Lung (tissue), 12 donors: Measurements from ENCODE around the gene LYST. TPM values are rescaled to one million over a fixed set of nuclear protein-coding genes. Genes with fewer than 3 reads are reported as not detected.

Source experiments
- ATAC-seq: fragments of 200-7000 bp; cut with Tn5 transposase; one replicate; pipeline ENCODE4 v1.9.1; 2020; ENCODE audit warnings: moderate number of reproducible peaks; ENCODE audit not compliant: insufficient read depth, low FRiP score
- DNase-seq, 3 donors: peaks; one replicate each; pipeline ENCODE4 v3.0.0-alpha.2; 2013 to 2017
- H3K27ac ChIP-seq, 2 donors: one replicate each; pipeline ENCODE4 v1.5.1; 2013; ENCODE audit warnings: mild to moderate bottlenecking in 2 of 2, moderate library complexity in 2 of 2, control low read depth in 1 of 2, inconsistent platforms in 1 of 2, low read depth in 1 of 2, low read length in 1 of 2
- H3K27me3 ChIP-seq, 3 donors: one replicate each; pipeline ENCODE4 v1.5.1; 2013; ENCODE audit warnings: low read length in 2 of 3; ENCODE audit not compliant: control insufficient read depth in 3 of 3, insufficient read depth in 3 of 3
- H3K36me3 ChIP-seq, 4 donors: one replicate each; pipeline ENCODE4 v1.5.1; 2013; ENCODE audit warnings: low read length in 4 of 4, mild to moderate bottlenecking in 1 of 4, moderate library complexity in 1 of 4; ENCODE audit not compliant: control insufficient read depth in 4 of 4, insufficient read depth in 4 of 4
- H3K4me1 ChIP-seq, 5 donors: one replicate each; pipeline ENCODE4 v1.5.1; 2013; ENCODE audit warnings: low read length in 5 of 5, mild to moderate bottlenecking in 2 of 5, moderate library complexity in 1 of 5; ENCODE audit not compliant: control insufficient read depth in 5 of 5, insufficient read depth in 5 of 5
- H3K4me3 ChIP-seq: one replicate; pipeline ENCODE4 v1.5.1; 2013; ENCODE audit warnings: mild to moderate bottlenecking, control low read depth, moderate library complexity
- H3K9ac ChIP-seq, 2 donors: one replicate each; pipeline ENCODE4 v1.5.1; 2013; ENCODE audit warnings: low read length in 2 of 2, control low read depth in 1 of 2; ENCODE audit not compliant: insufficient read depth in 1 of 2
- H3K9me3 ChIP-seq, 4 donors: one replicate each; pipeline ENCODE4 v1.5.1; 2013; ENCODE audit warnings: low read length in 3 of 4, mild to moderate bottlenecking in 1 of 4, moderate library complexity in 1 of 4; ENCODE audit not compliant: control insufficient read depth in 4 of 4, insufficient read depth in 3 of 4
- CTCF ChIP-seq: IDR thresholded peaks from 2 replicates; pipeline ENCODE4 v1.5.1; 2012; ENCODE audit warnings: mild to moderate bottlenecking; ENCODE audit errors: control extremely low read depth, extremely low read depth
- WGBS, 2 donors: extraction: QIAGEN DNeasy Blood & Tissue Kit; methylation state at CpG; one replicate each; pipeline ENCODE4 v1.1.7; 2013; 5-methylcytosine and 5-hydroxymethylcytosine counted together
- polyA plus RNA-seq, 2 donors: library from polyadenylated mRNA; stranded (reverse); fragments of 200-250 nt; gene quantifications; one replicate each; pipeline ENCODE4 v1.2.1, GENCODE V29; 2013
- total RNA-seq, 2 donors: library from RNA; depleted of rRNA in 1 of 2; stranded (reverse); fragments of >200 nt in 1 of 2; gene quantifications; one replicate each; pipeline ENCODE4 v1.2.1, GENCODE V29; 2014 to 2021
- donor health status: control.
- donor health status: control.
- donor health status: Bipolar disorder and iron deficiency.
- donor health status: healthy.
- donor health status: DM: yes; HTN: yes; CAD: no.

Gene LYST
- total and polyA plus RNA-seq, 4 donors = 9.8 to 82.7 (median 31.7) TPM

DNA sequence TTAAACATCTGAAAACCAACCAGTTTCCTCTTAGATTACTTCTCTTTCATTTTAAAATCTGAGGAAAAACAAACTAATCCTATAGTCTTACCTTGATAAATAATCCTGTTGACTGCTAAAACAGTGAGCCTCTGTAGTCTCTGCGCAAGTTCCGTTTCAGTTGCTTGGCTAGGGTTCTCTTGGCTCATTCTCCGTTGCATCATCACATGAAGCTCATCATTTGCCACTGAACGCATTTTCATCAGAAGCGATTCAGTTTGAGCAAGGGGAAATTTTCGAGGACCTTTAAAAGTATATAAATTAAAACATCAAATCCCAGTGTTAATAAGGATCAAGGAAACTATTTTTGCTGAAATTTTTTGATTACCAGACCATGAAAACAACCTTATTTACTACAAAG lies 120.5 kb downstream of the LYST start:
- Histone ChIP-seq H3K9me3 (no peaks in the 10 kb centered on the region), H3K9ac (no peak overlapping the region), H3K36me3 (peaks cover 0 to 23% (median 17%) of the 10 kb centered on the region in 4 donors), H3K4me3 (no peak overlapping the region), H3K4me1 (no peaks in the 10 kb centered on the region), H3K27me3 (no peaks in the 10 kb centered on the region), H3K27ac (no peak overlapping the region)
- ATAC-seq (no peak), DNase-seq (no peak)
- 44 to 88% methylated on average over 6 of the region's 6 CpGs for WGBS, 2 donors
- TF ChIP-seq CTCF = no peak

DNA sequence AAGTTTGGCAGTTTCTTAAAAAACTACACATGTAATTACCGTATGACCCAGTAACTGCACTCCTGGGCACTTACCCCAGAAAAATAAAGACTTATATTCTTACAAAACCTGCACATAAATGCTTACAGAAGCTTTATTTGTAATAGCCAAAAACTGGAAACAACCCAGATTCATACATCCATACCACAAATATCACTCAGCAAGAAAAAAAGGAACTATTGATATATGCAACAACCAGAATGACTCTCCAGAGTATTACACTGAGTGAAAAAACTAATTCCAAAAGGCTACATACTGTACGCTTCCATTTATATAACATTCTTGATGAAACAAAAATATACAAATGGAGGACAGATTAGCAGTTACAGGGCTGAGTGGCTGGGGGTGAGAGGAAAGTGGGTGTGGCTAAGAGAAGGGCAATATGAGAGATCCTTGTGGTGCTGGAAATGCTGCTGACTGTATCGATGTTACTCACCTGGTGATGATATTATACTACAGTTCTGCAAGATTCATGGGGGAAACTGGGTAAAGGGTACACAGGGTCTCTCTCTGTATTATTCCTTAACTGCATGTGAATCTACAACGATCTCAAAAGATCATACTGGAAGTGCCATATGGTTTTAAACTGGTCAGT lies 121.1 kb downstream of the LYST start:
- no peaks in the 10 kb centered on the region for H3K9me3 ChIP-seq
- 79 to 80% methylated on average over 4 of the region's 4 CpGs for WGBS, 2 donors
- H3K4me3 ChIP-seq = no peak overlapping the region
- no peak overlapping the region for H3K27ac ChIP-seq
- peaks cover 0 to 19% (median 14%) of the 10 kb centered on the region in 4 donors for H3K36me3 ChIP-seq
- TF ChIP-seq CTCF = no peak
- no peak for ATAC-seq
- no peaks in the 10 kb centered on the region for H3K27me3 ChIP-seq
- no peak overlapping the region for H3K9ac ChIP-seq
- DNase-seq = no peak
- no peaks in the 10 kb centered on the region for H3K4me1 ChIP-seq

DNA sequence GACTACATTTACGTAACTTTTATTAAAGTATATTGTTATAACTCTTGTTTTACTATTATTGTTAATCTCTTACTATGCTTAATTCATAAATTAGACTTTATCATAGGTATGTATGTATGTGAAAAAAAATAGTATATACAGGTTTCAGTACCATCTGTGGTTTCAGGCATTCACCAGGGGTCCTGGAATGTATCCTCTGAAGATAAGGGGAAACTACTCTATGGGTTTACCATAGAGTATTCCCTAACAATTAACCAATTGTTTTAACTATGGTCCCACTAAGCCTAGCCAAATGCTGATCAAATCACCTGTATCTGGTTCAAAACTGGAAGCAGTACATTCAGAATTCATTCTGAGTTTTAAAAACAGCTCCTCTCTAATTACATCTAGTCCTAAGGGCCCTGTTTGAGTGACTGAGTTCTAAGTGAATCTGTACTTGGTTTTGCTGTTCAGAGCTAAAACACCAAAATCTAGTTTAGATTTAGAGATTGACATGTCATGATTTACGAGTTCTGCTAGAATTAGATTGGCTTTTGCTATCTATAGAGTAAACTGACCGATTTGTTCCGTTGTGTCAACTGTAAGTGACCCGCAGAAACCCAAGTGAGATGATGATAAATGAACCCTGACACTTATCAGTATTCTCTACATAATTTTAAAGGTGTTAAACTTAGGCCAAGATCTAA lies 123.6 kb downstream of the LYST start:
- TF ChIP-seq CTCF = no peak
- 86 to 94% methylated on average over 5 of the region's 5 CpGs for WGBS, 2 donors
- H3K4me1 ChIP-seq = no peaks in the 10 kb centered on the region
- no peaks in the 10 kb centered on the region for H3K9me3 ChIP-seq
- DNase-seq (no peak), ATAC-seq (no peak)
- H3K27ac ChIP-seq = no peak overlapping the region
- no peaks in the 10 kb centered on the region for H3K27me3 ChIP-seq
- no peak overlapping the region for H3K4me3 ChIP-seq
- peaks cover 1 to 23% (median 14%) of the 10 kb centered on the region in 4 donors for H3K36me3 ChIP-seq
- no peak overlapping the region for H3K9ac ChIP-seq
